ENCODE results near the gene CD180.

CD180 gene

DNA sequence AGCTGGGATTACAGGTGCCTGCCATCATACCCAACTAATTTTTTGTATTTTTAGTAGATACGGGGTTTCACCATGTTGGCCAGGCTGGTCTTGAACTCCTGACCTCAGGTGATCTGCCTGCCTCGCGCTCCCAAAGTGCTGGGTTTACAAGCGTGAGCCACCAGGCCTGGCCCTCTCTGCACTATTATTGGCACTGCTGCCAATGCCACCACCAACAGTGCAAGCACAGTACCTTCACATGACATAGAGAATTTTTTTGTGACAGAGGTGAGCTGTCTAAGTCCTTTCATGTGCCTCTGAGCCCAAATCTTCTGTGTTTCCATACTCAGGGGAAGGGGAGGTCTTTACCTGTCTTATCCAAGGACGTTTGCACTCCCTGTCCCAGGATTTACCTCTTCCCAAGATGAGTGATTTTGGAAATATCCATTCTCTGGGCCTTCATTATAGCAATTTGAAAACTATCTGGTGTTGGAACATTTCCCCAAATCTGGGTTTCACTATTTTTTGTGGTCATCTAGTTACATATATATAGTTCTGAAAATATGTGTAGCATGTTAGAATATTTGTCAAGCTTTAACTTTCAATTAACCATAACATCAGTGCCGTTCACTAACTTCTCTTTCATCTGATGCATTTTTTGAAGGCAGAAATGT lies 5.4 kb upstream of the CD180 start:
- peak overlapping the region; percentile 19 for H3K27ac Mint-ChIP-seq
- H3K27me3 Mint-ChIP-seq: no peaks in the 10 kb centered on the region
- H3K4me1 Mint-ChIP-seq (ENCODE audit: low read depth): peaks cover 98% of the 10 kb centered on the region
- peaks cover 5% of the 10 kb centered on the region for H3K36me3 Mint-ChIP-seq (ENCODE audit: low read depth)
- peaks cover 12% of the 10 kb centered on the region for H3K9me3 Mint-ChIP-seq
- no peak overlapping the region for H3K4me3 Mint-ChIP-seq

DNA sequence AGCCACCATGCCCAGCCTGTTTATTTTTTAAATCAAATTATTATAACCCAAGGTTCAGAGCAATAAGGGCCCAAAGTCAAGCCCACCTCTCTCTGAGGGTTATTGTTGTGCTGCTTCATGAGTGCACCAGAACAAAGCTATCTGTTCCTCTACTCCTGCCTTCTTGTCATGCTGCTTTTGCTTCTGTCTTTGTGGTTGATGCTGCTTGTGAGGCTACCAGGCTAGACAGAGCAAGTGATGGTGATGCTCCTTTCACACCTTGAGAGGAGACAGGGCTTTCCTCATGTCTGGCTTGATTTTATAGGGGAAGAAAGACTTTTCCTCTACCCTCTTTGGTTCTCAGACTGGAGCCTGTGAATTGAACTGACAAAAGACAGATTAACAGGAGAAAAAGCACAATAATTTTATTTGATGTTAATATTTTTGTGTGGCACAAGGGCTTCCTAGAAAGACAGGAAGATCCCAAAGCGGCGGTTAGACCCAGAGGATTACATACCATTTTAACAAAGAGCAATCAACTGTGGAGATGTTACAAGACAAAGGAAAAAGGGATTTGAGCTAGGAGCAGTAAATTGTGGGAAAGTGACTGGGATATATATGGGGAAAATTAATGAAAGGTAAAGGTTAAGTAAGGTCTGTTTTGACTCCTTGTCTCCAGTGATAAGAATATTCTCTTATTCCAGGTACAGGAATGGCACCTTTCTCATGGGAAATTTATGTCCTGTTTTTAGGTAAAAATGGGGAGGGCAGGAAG lies 4.4 kb upstream of the CD180 start:
- no peak overlapping the region for H3K27ac Mint-ChIP-seq
- peaks cover 5% of the 10 kb centered on the region for H3K36me3 Mint-ChIP-seq (ENCODE audit: low read depth)
- no peaks in the 10 kb centered on the region for H3K27me3 Mint-ChIP-seq
- peaks cover 12% of the 10 kb centered on the region for H3K9me3 Mint-ChIP-seq
- H3K4me3 Mint-ChIP-seq: no peak overlapping the region
- peaks cover 95% of the 10 kb centered on the region for H3K4me1 Mint-ChIP-seq (ENCODE audit: low read depth)

DNA sequence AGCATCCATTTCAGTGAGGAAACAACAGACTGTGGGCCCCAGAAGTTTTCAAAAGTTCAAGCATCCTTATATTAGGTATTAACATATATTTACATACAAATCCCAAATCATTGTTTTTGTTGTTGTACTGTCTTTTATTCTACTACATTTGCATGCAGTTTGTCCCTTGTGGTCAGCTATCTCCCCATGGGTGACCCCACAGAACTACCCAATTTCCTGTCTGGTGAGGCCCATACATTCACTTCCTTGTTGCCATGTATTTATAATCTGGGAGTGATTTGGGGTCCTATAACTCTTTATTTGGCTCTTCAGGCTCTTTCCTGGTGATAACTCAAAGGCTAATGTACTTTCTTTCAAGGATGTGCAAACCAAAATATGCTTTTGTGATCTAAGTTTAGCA lies 3.3 kb upstream of the CD180 start:
- no peak overlapping the region for H3K27ac Mint-ChIP-seq
- no peak overlapping the region for H3K4me3 Mint-ChIP-seq
- H3K4me1 Mint-ChIP-seq (ENCODE audit: low read depth): peaks cover 88% of the 10 kb centered on the region
- peaks cover 5% of the 10 kb centered on the region for H3K36me3 Mint-ChIP-seq (ENCODE audit: low read depth)
- peaks cover 12% of the 10 kb centered on the region for H3K9me3 Mint-ChIP-seq
- no peaks in the 10 kb centered on the region for H3K27me3 Mint-ChIP-seq

DNA sequence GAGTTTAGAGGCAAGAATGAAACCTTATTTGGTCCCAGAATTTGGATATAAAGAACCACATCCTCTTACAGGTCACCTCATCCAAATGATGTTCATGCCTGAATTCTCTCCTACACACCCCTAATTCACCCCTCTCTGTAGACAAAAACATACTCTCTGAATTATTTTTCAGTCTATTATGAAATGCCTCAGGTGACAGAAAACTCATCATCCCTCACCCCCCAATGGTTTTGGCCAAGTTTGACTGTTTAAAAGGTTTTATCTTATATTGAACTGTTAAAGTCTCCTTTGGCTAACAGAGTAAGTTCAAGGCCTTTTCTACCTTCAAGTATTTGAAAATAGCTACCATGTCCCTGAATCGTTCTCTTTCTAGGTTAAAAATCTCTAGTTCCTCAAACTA lies 2.3 kb upstream of the CD180 start:
- peak overlapping the region; percentile 34 for H3K27ac Mint-ChIP-seq
- peaks cover 84% of the 10 kb centered on the region for H3K4me1 Mint-ChIP-seq (ENCODE audit: low read depth)
- H3K27me3 Mint-ChIP-seq: no peaks in the 10 kb centered on the region

DNA sequence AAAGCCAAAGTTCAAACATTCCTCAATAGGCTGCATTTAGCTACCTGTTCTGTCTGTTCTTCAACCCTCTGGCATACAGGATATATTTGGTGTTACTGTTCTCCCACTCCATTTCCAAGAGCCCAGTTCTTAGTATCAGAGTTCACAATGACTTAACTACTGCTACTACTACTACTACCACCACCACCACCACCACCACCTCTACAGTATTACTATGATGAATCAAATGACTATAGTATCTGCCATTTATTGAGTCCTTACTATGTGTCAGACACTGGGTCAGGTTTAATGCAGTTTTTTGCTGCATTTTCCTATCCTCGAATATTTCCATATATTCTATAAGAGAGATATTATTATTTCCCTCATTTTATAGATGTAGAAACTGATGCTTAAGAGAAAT lies 937 bp upstream of the CD180 start:
- Mint-ChIP-seq H3K4me3 (no peak overlapping the region), H3K27ac (no peak overlapping the region), H3K9me3 (peaks cover 12% of the 10 kb centered on the region), H3K4me1 (ENCODE audit: low read depth) (peaks cover 78% of the 10 kb centered on the region), H3K27me3 (no peaks in the 10 kb centered on the region), H3K36me3 (ENCODE audit: low read depth) (peaks cover 9% of the 10 kb centered on the region)

More for the DNA sequence above, 2.3 kb upstream of the CD180 start:
- Mint-ChIP-seq H3K4me3 (no peak overlapping the region), H3K36me3 (ENCODE audit: low read depth) (peaks cover 5% of the 10 kb centered on the region), H3K9me3 (peaks cover 12% of the 10 kb centered on the region)

DNA sequence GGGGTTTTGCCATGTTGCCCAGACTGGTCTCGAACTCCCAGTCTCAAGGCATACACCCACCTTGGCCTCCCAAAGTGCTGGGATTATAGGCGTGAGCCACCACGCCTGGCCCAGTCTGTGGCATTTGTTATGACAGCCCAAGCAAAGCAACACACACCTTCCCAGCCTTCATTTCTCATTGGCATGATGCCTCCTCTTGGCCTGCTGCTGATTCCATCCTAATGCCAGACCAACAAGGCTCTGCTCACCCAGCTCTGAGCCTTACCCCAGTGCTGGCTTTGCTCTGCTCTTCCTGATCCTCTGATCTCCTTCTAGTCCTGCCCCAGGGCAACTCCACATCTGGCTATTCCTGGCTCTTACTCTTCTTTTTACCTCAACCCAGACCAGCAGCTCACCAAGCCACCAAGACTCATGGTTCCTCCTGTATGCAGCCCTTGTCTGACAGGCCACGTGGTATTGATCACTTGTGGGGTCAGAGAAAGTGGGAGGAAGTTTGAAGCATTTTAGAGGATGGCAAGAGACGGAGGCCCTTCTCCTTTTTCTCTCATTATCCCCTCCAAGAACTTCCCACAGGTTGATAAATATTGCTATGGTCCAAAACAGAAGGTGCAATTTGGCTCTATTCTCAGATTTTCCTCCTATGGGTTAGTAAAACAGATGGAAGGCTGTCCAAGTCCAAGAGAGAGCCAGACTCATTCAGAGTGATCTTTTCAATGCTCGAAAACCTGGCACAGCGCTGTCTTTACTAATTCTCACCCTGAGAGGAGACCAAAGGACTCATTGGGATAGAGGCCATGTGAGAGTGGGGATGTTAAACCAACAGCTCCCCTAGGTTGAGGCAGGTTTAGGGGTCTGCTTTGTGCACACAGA lies 958 bp downstream of the CD180 start:
- Mint-ChIP-seq H3K27ac (peak overlapping the region; percentile 83), H3K27me3 (no peaks in the 10 kb centered on the region), H3K4me1 (ENCODE audit: low read depth) (peaks cover 67% of the 10 kb centered on the region), H3K36me3 (ENCODE audit: low read depth) (peaks cover 16% of the 10 kb centered on the region), H3K9me3 (peaks cover 12% of the 10 kb centered on the region), H3K4me3 (peak overlapping the region; percentile 54)

DNA sequence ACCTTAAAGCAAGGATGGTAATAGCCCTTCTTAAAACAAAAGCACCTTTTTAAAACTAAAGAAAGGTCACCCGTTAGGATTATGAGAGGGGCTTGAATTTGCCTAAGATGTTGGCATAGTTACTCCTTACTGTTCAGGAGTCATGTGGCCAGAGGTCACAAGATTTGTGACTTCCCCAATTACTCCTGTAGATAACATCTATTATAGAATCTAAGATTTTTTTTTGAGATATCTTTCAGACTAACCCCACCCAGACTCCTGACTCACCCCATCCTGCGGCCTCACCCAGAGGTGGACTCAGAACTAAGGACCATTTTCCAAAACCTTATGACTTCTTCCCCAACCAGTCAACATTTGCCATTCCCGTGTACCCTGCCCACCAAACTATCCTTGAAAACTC lies 2.4 kb downstream of the CD180 start:
- Mint-ChIP-seq H3K36me3 (ENCODE audit: low read depth) (peaks cover 16% of the 10 kb centered on the region), H3K4me1 (ENCODE audit: low read depth) (peaks cover 67% of the 10 kb centered on the region), H3K27ac (peak overlapping the region; percentile 66), H3K9me3 (peaks cover 8% of the 10 kb centered on the region), H3K4me3 (peak overlapping the region; percentile 36), H3K27me3 (no peaks in the 10 kb centered on the region)

DNA sequence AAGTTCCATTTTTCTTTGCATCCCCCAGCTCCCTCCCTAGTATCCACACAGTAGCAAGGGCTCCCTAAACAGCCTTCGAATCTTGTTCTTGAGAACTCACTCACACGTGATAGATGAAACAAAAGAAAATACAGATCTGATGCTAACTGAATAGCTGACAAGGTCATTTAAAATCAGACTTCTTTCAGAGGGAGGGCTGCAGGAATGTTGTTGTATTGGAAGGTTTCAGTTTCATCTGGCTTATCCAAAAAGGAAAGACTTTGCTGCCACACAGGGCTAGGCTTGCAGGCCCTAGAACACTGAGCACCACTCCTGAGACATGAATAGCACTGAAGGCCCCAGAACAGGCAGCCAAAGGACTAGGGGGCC lies 3.2 kb downstream of the CD180 start:
- peaks cover 67% of the 10 kb centered on the region for H3K4me1 Mint-ChIP-seq (ENCODE audit: low read depth)
- no peak overlapping the region for H3K4me3 Mint-ChIP-seq
- H3K27me3 Mint-ChIP-seq: no peaks in the 10 kb centered on the region
- peak overlapping the region; percentile 69 for H3K27ac Mint-ChIP-seq
- peaks cover 6% of the 10 kb centered on the region for H3K9me3 Mint-ChIP-seq
- H3K36me3 Mint-ChIP-seq (ENCODE audit: low read depth): peaks cover 12% of the 10 kb centered on the region

DNA sequence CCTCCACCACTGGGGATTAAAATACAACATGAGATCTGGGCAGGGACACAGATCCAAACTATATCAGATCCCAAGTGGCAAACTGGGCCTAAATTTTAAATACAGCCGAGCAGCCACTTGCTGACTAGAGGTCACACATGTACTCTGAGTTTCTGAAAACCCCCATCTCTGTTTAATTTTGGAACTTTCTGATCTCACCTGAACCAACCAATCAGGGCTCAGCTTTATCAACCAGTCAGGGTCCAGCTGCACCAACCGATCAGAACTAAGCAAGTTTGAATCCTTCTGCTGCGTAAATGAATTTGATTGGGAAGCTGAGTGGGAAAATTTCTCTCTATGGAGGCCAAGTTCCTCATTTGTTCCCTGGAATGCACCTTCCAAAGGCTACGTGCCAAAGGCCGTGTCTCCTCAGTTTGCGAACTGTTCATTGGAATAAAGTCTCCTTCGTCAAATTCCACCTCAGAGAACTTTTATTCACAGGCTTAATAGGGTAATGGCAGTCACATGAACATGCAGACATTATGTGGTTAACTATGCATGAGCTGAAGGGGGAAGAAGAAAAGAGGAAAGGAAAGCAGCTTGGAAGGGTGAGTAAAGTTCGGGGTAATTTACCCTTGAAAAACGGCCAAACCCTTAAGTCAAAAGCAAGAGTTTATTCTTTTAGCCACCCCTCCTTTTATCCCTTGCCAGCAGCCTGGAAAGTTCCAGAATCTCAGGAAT lies 3.7 kb downstream of the CD180 start:
- Mint-ChIP-seq H3K9me3 (peaks cover under 1% of the 10 kb centered on the region), H3K36me3 (ENCODE audit: low read depth) (peaks cover 11% of the 10 kb centered on the region), H3K4me3 (peak overlapping the region; percentile 12), H3K27ac (peak overlapping the region; percentile 70), H3K4me1 (ENCODE audit: low read depth) (peaks cover 67% of the 10 kb centered on the region), H3K27me3 (no peaks in the 10 kb centered on the region)

DNA sequence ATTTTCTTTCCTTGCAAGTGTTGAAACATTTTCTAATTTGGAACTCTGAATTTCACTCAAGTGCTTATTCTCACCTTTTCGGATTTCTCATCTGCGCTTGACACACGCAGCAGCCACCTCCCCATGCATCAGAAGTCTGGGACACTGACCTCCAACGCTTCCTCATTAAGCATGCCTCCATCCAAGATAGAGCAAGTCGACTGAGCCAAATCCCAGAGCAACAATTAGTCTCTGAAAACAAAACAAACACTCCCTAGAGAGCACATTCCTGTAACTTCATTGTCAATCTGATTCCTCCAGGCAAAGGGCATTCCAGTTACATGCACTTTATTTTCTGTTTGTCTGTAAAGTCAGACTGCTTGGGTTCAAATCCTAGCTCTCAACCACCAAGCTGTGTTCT lies 5.7 kb downstream of the CD180 start:
- H3K36me3 Mint-ChIP-seq (ENCODE audit: low read depth): peaks cover 11% of the 10 kb centered on the region
- no peaks in the 10 kb centered on the region for H3K27me3 Mint-ChIP-seq
- H3K4me1 Mint-ChIP-seq (ENCODE audit: low read depth): peaks cover 69% of the 10 kb centered on the region
- peak overlapping the region; percentile 76 for H3K27ac Mint-ChIP-seq
- H3K9me3 Mint-ChIP-seq: no peaks in the 10 kb centered on the region
- H3K4me3 Mint-ChIP-seq: no peak overlapping the region

DNA sequence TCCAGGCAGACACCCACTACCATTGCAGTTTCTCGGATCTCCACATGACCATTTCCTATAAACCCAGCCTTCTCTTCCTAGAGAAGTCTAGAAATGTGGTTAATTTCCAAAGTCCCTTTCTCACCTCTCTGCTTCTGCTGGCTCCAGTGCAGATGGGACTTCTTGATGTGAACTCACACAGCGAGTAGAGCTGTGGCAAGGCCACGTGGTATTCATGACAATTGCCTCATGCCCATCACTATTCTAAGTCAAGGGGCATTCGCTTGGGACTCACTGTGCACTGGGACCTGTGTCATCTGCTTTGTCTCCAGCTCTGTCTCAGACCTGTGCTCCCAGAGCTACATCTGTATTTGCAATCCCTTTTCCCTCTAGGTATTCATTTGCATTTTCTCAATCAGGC lies 6.2 kb downstream of the CD180 start:
- peaks cover 65% of the 10 kb centered on the region for H3K4me1 Mint-ChIP-seq (ENCODE audit: low read depth)
- peaks cover 11% of the 10 kb centered on the region for H3K36me3 Mint-ChIP-seq (ENCODE audit: low read depth)
- no peaks in the 10 kb centered on the region for H3K27me3 Mint-ChIP-seq
- no peak overlapping the region for H3K4me3 Mint-ChIP-seq
- H3K27ac Mint-ChIP-seq: peak overlapping the region; percentile 76
- no peaks in the 10 kb centered on the region for H3K9me3 Mint-ChIP-seq

DNA sequence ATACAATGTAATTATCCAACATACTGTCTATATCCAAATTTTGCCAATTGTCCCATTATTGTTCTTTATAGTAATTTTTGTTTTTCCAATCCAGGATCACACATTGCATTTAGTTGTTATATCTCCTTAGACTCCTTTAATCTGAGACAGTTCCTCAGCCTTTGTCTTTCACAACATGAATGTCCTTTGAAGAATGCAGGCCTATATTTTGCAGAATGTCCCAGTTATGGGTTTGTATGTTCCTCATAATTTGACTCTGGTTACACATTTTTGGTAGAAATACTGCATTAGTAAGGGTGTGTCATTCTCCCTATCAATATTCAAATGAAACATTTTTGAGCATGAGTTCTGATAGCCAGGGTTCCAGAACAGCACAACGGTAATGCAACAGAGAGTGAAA lies 6.7 kb downstream of the CD180 start:
- H3K9me3 Mint-ChIP-seq: no peaks in the 10 kb centered on the region
- peaks cover 11% of the 10 kb centered on the region for H3K36me3 Mint-ChIP-seq (ENCODE audit: low read depth)
- no peaks in the 10 kb centered on the region for H3K27me3 Mint-ChIP-seq
- no peak overlapping the region for H3K27ac Mint-ChIP-seq
- peaks cover 65% of the 10 kb centered on the region for H3K4me1 Mint-ChIP-seq (ENCODE audit: low read depth)
- H3K4me3 Mint-ChIP-seq: no peak overlapping the region

DNA sequence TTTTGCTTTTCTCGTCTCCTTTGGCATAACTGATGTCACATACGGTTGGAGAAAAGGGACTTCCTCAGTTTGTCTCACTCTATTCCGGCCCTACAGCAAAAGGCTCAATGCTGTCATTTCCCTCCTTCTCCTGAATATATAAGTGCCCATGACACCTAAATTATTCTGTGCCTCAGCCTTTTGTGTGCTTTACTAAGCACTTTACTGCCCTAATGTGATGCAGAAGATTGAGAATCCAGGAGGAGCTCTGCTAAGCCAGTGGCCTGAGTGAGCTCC lies 7.6 kb downstream of the CD180 start:
- Mint-ChIP-seq H3K36me3 (ENCODE audit: low read depth) (peaks cover 11% of the 10 kb centered on the region), H3K4me1 (ENCODE audit: low read depth) (peaks cover 60% of the 10 kb centered on the region)

DNA sequence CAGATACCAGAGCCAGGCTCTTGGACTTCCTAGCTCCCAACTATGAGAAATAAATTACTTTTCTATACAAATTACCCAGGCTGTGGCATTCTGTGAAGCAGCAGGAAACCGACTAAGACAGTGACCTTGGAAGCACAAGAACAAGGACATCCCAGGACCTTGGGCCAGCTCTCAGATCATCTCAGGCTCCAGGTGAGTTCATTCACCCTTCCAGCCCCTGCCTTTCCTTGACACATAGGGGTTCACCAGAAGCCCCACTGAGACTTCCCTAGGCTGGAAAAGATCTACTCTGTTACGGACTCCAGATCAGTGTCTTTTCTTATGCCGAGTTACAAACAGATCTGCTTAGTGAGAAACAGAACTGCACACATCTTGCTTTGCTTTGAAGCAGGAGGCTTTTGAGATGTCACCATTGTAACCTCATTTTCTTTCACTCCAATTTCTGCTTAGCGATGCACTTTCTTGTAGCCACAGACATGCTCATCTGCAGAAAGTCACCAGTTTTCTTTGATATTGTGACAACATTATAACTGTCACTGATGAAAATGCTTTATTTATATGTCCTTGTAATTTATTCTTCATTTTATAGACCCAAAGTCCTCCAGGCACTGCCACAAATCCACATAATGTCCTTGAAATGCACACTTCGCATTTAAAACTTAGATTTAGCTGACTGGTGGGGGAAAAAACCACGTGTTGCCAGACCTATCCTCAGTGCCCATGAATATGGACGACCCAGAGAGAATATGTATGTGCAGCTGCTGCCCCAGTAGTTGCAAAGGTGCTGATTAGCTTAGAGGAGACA lies 8.1 kb downstream of the CD180 start:
- H3K4me3 Mint-ChIP-seq: no peak overlapping the region
- H3K9me3 Mint-ChIP-seq: no peaks in the 10 kb centered on the region
- H3K27me3 Mint-ChIP-seq: no peaks in the 10 kb centered on the region
- peaks cover 59% of the 10 kb centered on the region for H3K4me1 Mint-ChIP-seq (ENCODE audit: low read depth)
- peaks cover 15% of the 10 kb centered on the region for H3K36me3 Mint-ChIP-seq (ENCODE audit: low read depth)
- H3K27ac Mint-ChIP-seq: peak overlapping the region; percentile 49

More for the DNA sequence above, 7.6 kb downstream of the CD180 start:
- Mint-ChIP-seq H3K27me3 (no peaks in the 10 kb centered on the region), H3K4me3 (no peak overlapping the region), H3K27ac (peak overlapping the region; percentile 49), H3K9me3 (no peaks in the 10 kb centered on the region)

Measured in stimulated activated naive CD8-positive, alpha-beta T cell treated with anti-CD3 and anti-CD28 coated beads, Interleukin-15, Interleukin-2, amounts not matched to agents 100 ng/mL and 50 ng/mL, for 24 hours (primary cell).